HG03135 (cell line): ENCODE data around the gene TICAM2.
A peak's percentile ranks its signal among the peaks of the same experiment; 100 is the strongest.

ENCODE experiments used
- ATAC-seq: cut with Tn5 transposase; IDR thresholded peaks from one replicate; pipeline ENCODE4 v1.9.1; 2021; ENCODE audit warnings: mild to moderate bottlenecking, moderate library complexity; ENCODE audit not compliant: unreplicated experiment

Gene TICAM2

GRCh38 chr5:115611873-115612272 lies 9.6 kb upstream of the TICAM2 start:
- no peak for ATAC-seq

- no peak for ATAC-seq
Measured at GRCh38 chr5:115607935-115608334, 5.7 kb upstream of the TICAM2 start.

- no peak for ATAC-seq
Measured at GRCh38 chr5:115605436-115605835, 3.2 kb upstream of the TICAM2 start.

GRCh38 chr5:115602591-115603125 lies 379 bp upstream of the TICAM2 start:
- ATAC-seq, result peak; percentile 16

GRCh38 chr5:115600766-115601165 lies 1.5 kb downstream of the TICAM2 start:
- no peak for ATAC-seq

- ATAC-seq, result no peak
Measured at GRCh38 chr5:115599924-115600323, 2.4 kb downstream of the TICAM2 start.

- peak; percentile 36 for ATAC-seq
Measured at GRCh38 chr5:115599502-115599901, 2.8 kb downstream of the TICAM2 start.

- no peak for ATAC-seq
Measured at GRCh38 chr5:115594128-115595047, 7.9 kb downstream of the TICAM2 start.

- no peak for ATAC-seq
Measured at GRCh38 chr5:115589043-115589442, 13.2 kb downstream of the TICAM2 start.

GRCh38 chr5:115588640-115589039 lies 13.6 kb downstream of the TICAM2 start:
- no peak for ATAC-seq

GRCh38 chr5:115586525-115587146 lies 15.6 kb downstream of the TICAM2 start:
- ATAC-seq, result no peak

- no peak for ATAC-seq
Measured at GRCh38 chr5:115585265-115585664, 17.0 kb downstream of the TICAM2 start.

GRCh38 chr5:115584501-115584900 lies 17.8 kb downstream of the TICAM2 start:
- no peak for ATAC-seq

GRCh38 chr5:115583474-115583873 lies 18.8 kb downstream of the TICAM2 start:
- ATAC-seq, result no peak

- no peak for ATAC-seq
Measured at GRCh38 chr5:115580941-115581340, 21.3 kb downstream of the TICAM2 start.

GRCh38 chr5:115579747-115580173 lies 22.5 kb downstream of the TICAM2 start:
- ATAC-seq, result peak; percentile 70

- no peak for ATAC-seq
Measured at GRCh38 chr5:115579216-115579615, 23.1 kb downstream of the TICAM2 start.

GRCh38 chr5:115578657-115579056 lies 23.6 kb downstream of the TICAM2 start:
- ATAC-seq, result peak; percentile 54

GRCh38 chr5:115577741-115578140 lies 24.5 kb downstream of the TICAM2 start:
- ATAC-seq, result no peak

- ATAC-seq, result no peak
Measured at GRCh38 chr5:115577329-115577728, 24.9 kb downstream of the TICAM2 start.

- no peak for ATAC-seq
Measured at GRCh38 chr5:115575167-115576070, 26.9 kb downstream of the TICAM2 start.
